Upper lobe of left lung (tissue), 4 donors: ENCODE data around the gene RNFT2.

Experiments
- CTCF ChIP-seq, 6 experiments: fragments of 450-650 bp in 4 of 6; fragments of 200-600 bp in 2 of 6; sonication (generic) in 2 of 6; IDR thresholded peaks; one replicate each; pipeline ENCODE4 v1.5.1; 2016 to 2019; ENCODE audit warnings: antibody characterized with exemption in 6 of 6
- EP300 ChIP-seq, 4 donors: sonication (generic); formaldehyde crosslinking; IDR thresholded peaks; one replicate each; pipeline ENCODE4 v1.5.1; 2017; ENCODE audit warnings: antibody characterized with exemption in 4 of 4, control low read depth in 2 of 4
- POLR2A ChIP-seq, 4 donors: fragments of 450-650 bp; IDR thresholded peaks; one replicate each; pipeline ENCODE4 v1.5.1; 2016 to 2017; ENCODE audit warnings: antibody characterized with exemption in 4 of 4, mild to moderate bottlenecking in 2 of 4
- POLR2AphosphoS5 ChIP-seq, 2 donors: sonication (generic); formaldehyde crosslinking; IDR thresholded peaks; one replicate each; pipeline ENCODE4 v1.5.1; 2017; ENCODE audit warnings: antibody characterized with exemption in 2 of 2

GRCh38 chr12:116792403-116792802 is 54.3 kb downstream of the RNFT2 start:
- TF ChIP-seq EP300 (IDR thresholded peaks at IDR 0.05) (no peak), POLR2A (IDR thresholded peaks at IDR 0.05) (no peak), CTCF (IDR thresholded peaks at IDR 0.05) (no peak), POLR2AphosphoS5 (IDR thresholded peaks at IDR 0.05) (no peak)
